ENCODE measurements around the gene GTF3C5. TPM values are rescaled to one million over a fixed set of nuclear protein-coding genes. Genes with fewer than 3 reads are reported as not detected.
"Not testable (repeated sequence)": the region's sequence is repeated elsewhere in the genome, so short reads cannot be mapped to it uniquely, and the experiment has no call there.

GTF3C5 gene
- total RNA-seq, 1 donor from 2014 or later = 31.0 TPM

DNA sequence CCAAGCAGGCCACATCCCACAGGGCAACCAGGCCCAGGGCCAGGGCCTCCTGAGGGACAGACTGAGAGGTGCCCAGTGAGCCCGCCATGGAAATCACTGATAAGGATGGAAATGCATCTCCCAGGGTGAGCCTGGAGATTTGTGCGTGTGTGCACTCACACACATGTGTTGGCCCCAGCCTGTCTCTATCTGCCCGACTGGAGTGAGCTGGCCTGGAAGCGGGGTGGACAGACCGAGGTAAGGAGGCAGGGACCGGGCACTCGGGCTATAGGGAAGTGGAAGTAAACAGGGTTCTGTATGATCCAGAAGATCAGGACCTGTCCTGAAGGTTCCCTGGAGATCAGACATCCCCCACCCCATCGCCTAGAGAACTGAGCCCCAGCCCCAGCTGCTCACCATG is 34.9 kb upstream of the GTF3C5 start:
- DNase-seq (ENCODE audit: low spot score in 2 of 2) (no peak), FAIRE-seq (no peak)

DNA sequence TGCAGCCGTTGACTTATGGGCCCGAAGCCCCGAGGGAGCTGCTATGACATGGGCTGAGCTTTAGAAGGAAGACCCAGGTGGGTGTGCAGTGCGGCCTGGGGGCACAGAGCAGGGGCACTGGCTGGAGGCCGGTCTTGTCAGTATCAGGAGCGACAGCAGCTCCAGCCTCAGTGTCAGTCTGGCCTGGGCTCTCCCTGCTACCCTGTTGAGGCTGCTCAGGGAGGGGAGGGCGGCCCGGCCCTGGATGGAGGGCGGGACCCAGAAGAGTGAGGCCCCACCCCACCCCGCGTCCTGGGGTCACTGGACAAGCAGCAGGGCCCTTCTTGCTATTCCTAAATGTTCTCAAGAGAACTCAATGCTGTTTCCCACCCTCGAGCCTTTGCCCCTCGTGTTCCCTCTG is 34.3 kb upstream of the GTF3C5 start:
- FAIRE-seq = no peak
- DNase-seq (ENCODE audit: low spot score in 2 of 2) = no peak

GRCh38 chr9:132997591-132997990 is 33.2 kb upstream of the GTF3C5 start:
- no peak for FAIRE-seq
- no peak for DNase-seq (ENCODE audit: low spot score in 2 of 2)

DNA sequence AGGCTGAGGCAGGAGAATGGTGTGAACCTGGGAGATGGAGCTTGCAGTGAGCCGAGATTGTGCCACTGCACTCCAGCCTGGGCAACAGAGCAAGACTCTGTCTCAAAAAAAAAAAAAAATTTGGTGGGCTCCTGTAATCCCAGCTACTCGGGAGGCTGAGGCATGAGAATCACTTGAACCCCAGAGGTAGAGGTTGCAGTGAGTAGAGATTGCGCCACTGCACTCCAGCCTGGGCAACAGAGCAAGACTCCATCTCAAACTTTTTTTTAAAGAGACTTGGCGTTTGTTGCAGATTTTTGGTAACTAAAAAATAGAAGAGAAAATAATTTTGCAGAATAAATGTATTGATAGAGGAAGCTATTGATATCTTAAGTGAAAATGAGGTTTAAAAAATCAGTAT is 32.6 kb upstream of the GTF3C5 start:
- not testable (repeated sequence) for DNase-seq (ENCODE audit: low spot score in 2 of 2); FAIRE-seq

GRCh38 chr9:132998831-132999635 is 31.8 kb upstream of the GTF3C5 start:
- DNase-seq (ENCODE audit: low spot score in 2 of 2) (no peak), FAIRE-seq (no peak)

DNA sequence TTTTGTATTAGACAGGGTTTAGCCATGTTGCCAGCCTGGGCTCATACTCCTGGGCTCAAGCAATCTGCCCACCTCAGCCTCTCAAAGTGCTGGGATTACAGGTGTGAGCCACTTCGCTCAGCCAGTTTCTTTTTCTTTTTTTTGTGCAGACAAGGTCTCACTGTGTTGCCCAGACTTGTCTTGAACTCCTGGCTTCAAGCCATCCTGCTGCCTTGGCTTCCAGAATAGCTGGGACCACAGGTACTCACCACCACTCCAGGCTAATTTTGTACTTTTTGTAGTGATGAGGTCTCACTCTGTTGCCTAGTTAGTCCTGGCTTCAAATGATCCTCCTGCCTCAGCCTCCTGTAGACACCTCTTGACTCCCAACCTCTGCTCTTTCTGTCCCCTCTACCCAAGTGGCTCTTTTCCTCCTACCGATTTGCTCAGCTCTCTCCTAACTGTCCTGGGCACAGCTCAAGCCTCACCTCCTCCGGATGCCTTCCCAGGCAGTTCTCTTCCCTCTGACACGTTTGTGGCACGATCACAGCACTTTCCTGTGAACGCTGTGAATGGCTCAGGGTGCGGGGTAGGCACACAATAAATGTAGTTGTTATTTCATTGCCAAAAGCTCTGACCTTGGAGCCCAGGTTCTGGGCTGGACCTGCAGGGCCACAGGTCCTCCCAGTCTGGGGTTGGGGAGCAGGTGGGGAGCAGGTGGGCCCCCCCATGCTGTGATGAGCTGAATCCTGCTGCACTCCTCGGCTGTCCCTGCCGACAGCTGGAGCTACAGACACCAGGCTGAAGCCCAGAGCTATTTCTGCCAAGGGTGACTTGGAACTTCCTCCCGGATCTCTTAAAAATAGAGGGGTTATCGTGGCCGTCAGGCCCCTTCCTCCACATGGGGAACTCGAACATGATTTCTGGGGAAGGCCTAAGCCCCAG is 28.4 kb upstream of the GTF3C5 start:
- DNase-seq (ENCODE audit: low spot score in 2 of 2) = no peak
- FAIRE-seq = no peak

DNA sequence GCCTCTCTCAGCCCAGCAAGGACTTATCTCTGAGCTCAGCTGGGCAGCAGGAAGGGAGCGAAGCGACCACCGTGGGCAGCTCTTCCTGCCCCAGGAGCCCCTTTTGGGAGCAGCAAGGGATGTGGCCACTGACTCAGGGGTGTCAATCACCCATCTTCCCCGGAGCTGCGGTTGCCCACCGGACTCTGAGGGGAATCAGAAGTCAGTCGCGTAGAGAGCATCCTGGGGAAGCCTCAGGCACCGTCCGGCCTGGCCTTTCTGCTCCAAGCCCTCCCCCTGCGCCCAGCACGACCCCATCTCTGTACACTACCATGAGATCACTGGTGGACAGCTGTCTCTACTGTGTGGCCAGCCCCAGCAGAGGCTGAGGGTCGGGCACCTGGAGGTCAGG is 27.7 kb upstream of the GTF3C5 start:
- no peak for FAIRE-seq

DNA sequence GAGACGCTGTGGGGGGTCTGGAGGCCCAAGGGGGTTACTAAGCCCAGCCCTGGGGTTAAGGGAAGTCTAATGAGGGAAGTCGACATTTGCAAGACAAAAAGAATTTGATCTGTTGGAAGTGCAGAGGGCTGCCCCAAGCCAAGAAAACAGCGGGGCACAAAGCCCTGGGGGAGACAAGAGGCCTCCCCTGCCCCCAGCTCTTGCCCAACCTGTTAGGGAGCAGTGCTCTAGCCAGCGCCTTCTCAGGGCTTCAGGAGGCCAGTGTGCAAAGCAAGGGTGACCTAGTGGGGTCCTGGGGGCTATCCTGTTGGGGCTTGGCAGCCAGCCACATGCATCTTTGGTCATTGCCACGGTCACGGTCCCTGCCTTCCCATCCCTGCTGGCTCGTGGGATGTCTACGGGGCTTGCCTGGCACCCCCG is 27.1 kb upstream of the GTF3C5 start:
- no peak for DNase-seq (ENCODE audit: low spot score in 2 of 2)
- no peak for FAIRE-seq

More for the DNA sequence above, 27.7 kb upstream of the GTF3C5 start:
- no peak for DNase-seq (ENCODE audit: low spot score in 2 of 2)

DNA sequence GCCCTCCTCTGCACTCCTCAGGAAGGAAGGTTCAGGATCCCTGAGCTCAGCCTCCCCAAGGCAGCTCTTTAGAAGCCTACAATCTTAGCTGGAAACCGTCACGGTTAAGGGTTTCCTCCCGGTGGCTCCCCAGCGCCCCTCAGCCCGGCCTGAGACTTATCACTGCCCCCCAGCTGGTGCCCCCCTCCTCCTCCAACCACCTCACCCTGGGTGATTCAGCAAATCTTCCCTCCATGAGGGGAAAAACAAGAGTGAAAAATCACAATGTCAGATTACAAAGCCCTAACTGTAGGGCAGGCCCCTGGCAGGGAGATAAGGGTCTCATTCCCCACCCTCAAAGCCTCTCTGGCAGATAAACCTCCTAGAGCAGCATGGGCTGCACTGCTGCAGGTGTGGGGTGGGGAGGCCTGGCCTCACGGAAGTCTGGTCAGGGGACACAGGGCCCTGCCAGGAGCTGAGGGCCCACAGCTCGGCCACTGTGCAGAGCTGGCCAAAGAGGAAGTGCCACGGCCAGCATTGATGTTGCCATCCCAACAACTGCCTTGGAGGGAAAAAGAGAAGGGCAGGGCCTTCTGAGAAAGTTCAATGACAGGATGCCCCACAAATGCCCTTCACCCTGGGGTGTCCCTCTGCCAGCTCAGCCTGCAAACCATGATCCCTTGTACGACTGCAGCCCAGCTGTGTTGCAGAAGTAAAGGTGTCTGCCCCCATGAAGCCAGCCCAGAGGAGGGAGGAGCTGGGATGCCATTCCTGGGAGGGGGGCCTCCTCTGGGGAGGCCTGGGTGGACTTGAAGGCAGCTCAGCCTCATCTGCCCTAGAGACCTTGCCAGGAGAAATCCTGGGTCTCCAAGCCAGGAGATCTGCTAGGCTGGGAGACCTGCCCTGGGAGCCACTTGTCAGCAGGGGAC is 26.5 kb upstream of the GTF3C5 start:
- FAIRE-seq (no peak), DNase-seq (ENCODE audit: low spot score in 2 of 2) (no peak)

GRCh38 chr9:133004999-133005760 is 25.6 kb upstream of the GTF3C5 start:
- DNase-seq (ENCODE audit: low spot score in 2 of 2) (no peak), FAIRE-seq (no peak)

- FAIRE-seq = no peak
These were observed 24.8 kb upstream of the GTF3C5 start for GRCh38 chr9:133005957-133006356.

DNA sequence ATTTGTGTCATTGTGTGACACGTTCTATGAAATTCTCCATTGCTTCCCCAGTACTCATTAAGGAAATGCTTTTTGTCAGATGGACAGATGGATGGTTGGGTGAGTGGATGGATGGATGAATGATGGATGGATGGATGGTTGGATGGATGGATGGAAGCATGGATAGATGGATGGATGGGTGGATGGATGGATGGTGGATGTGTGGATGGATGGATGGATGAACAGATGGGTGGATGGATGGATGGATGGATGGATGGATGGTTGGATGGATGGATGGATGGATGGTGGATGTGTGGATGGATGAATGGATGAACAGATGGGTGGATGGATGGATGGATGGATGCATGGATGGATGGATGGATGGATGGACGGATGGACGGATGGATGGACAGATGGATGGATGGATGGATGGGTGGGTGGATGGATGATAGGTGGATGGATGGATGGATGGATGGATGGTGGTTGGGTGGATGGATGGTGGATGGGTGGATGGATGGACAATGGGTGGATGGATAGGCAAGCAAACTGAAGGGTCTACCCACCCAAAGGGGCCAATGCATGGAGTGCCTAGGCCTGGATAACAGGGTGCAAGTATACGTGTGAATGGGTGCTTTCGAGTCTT is 24.0 kb upstream of the GTF3C5 start:
- no peak for FAIRE-seq
- DNase-seq (ENCODE audit: low spot score in 2 of 2) = no peak

More at GRCh38 chr9:133005957-133006356, 24.8 kb upstream of the GTF3C5 start:
- no peak for DNase-seq (ENCODE audit: low spot score in 2 of 2)

- no peak for DNase-seq (ENCODE audit: low spot score in 2 of 2)
- no peak for FAIRE-seq
These were observed 22.4 kb upstream of the GTF3C5 start for GRCh38 chr9:133008406-133008805.

DNA sequence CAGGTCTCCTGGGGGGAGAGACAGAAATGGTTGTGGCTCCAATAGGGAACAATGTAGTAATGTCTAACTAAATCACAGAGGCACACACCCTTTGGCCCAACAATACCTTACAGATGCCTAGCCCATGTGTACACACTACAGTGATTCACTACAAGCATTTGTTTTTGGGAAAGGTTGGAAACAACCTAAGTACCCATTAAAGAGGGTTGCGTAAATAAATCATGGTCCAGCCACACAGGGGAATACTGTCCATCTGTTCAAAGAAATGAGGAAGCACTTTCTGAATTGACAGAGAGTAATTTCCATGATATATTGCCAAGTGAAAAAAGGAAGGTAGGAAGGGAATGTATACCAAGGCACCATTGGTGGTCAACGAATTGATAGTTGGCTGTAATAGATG is 22.0 kb upstream of the GTF3C5 start:
- FAIRE-seq = no peak

DNA sequence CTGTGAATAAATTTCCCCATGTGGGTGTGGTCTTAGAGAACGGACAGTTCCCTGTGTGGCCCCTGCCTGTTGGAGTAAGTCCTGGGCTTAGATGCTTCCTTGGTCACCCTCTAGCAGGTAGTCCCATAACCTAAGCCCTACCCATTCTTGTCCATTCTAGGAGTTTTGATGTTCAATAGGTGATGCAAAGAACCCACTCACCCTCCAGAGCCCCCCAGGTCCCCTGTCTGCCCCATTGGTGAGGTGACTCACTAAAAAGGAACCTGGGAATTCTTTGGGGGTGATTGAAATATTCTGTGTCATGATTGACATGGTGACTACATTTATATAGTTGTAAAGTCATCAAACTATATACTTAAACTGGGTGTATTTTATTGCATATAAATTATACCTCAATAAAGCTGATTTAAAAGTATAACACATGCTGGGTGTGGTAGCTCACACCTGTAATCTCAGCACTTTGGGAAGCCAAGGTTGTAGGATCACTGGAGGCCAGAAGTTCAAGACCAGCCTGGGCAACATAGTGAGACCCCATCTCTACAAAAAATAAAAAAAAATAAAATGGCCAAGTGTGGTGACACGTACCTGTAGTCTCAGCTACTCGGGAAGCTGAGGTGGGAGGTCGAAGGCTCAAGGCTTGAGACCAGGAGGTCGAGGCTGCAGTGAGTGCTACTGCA is 20.8 kb upstream of the GTF3C5 start:
- no peak for DNase-seq (ENCODE audit: low spot score in 2 of 2)
- no peak for FAIRE-seq

More for the DNA sequence above, 22.0 kb upstream of the GTF3C5 start:
- no peak for DNase-seq (ENCODE audit: low spot score in 2 of 2)

DNA sequence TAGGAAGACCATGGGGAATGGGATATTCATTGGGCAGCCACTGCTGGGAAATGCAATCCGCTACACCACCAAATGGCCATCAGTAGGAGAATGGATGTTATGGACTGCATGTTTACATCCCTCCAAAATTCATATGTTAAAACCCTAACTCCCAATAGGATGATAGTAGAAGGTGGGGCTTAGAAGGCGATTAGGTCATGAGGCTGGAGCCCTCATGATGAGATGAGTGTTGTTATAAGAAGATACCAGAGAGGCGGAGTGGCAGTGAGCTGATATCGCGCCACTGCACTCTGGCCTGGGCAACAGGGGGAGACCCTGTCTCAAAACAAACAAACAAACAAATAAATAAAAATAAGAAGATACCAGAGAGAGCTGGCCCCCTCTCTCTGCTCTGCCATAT is 16.1 kb upstream of the GTF3C5 start:
- DNase-seq (ENCODE audit: low spot score in 2 of 2) (no peak), FAIRE-seq (no peak)

DNA sequence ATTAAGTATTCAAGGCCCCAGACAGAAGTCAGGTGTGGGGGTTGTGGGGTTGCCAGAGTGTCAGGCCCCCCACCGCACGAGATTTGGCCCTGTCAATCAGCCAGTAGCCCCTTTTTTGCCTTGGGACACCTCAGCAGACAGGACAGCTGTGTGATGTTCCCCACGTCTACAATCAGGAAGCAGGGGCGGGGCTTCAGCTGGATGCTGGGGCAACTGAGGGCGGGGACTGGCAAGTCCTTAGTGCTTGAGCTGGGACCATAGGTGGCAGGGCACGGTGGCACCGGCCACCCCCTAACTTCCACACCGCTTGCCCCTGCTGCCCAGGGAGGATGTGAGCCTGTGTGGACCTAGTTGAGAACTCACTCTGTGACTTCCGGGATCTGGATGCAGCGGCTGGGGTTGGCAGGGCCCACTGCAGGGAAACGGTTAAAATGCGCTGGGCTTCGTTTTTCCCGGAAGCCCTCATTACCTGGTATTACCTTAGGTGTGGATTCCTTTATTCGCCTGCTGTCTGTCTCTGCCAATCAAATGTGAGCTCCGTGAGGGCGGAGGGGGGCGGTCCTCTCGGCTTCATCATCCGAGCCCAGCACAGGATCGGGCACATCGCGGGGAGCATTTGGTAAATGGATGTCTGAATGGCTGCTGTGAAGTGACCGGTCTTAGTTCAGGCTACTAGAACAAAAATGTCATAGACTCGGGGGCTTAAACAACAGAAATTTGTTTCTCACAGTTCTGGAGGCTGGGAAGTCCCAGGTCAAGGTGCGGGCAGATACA is 7.5 kb upstream of the GTF3C5 start:
- DNase-seq (ENCODE audit: low spot score in 2 of 2) (no peak), FAIRE-seq (no peak)

- no peak for FAIRE-seq
These were observed 4.4 kb upstream of the GTF3C5 start for GRCh38 chr9:133026426-133026825.

More at GRCh38 chr9:133026426-133026825, 4.4 kb upstream of the GTF3C5 start:
- no peak for DNase-seq (ENCODE audit: low spot score in 2 of 2)
